HEK293 (cell line): ENCODE results near the gene FMN1.

ENCODE experiments used
- CTCF ChIA-PET: fragments of 350-600 bp; formaldehyde crosslinking; extraction: SDS; loops from one replicate; lab custom pipeline; 2021; ENCODE audit warnings: antibody characterized with exemption; lab: Yijun Ruan, JAX
- POLR2A ChIA-PET: fragments of 300-600 bp; formaldehyde crosslinking; extraction: SDS; loops from one replicate; lab custom pipeline; 2020; ENCODE audit warnings: antibody characterized with exemption, inconsistent platforms; lab: Yijun Ruan, JAX
- H3K27ac ChIP-seq: fragments of 200-500 bp; sonication (Bioruptor generic); 2 replicates; pipeline ENCODE4 v1.5.1; 2014; ENCODE audit warnings: low read depth, low read length, control low read depth, inconsistent platforms; ENCODE audit errors: extremely low read depth
- H3K36me3 ChIP-seq, 2 experiments: fragments of 200-500 bp in 1 of 2; sonication (Bioruptor generic) in 1 of 2; 1 replicate in 1 of 2; 2 replicates in 1 of 2; pipeline ENCODE4 v1.5.1; 2014 to 2017; ENCODE audit warnings: inconsistent platforms in 2 of 2, low read length in 2 of 2; ENCODE audit not compliant: control insufficient read depth in 2 of 2, insufficient read depth in 1 of 2
- H3K4me1 ChIP-seq: fragments of 200-500 bp; sonication (Bioruptor generic); 2 replicates; pipeline ENCODE4 v1.5.1; 2014; ENCODE audit warnings: mild to moderate bottlenecking, low read length, inconsistent platforms; ENCODE audit not compliant: control insufficient read depth, insufficient read depth
- H3K4me3 ChIP-seq: 2 replicates; pipeline ENCODE4 v1.5.1; 2011; ENCODE audit warnings: low read depth, mild to moderate bottlenecking, control low read depth, low read length, moderate library complexity
- H3K9me3 ChIP-seq: fragments of 200-500 bp; sonication (Bioruptor generic); 2 replicates; pipeline ENCODE4 v1.5.1; 2014; ENCODE audit warnings: low read depth, low read length, inconsistent platforms; ENCODE audit not compliant: control insufficient read depth, insufficient read depth
- BCL11B ChIP-seq: fragments of 450-650 bp; formaldehyde crosslinking; IDR thresholded peaks from 2 replicates; pipeline ENCODE4 v1.5.1; 2016; ENCODE audit warnings: low read depth, missing biosample characterization, missing genetic modification characterization
- FEZF1 ChIP-seq: fragments of 450-650 bp; formaldehyde crosslinking; IDR thresholded peaks from 2 replicates; pipeline ENCODE4 v1.5.1; 2016; ENCODE audit warnings: missing biosample characterization, missing genetic modification characterization
- GLIS1 ChIP-seq: fragments of 450-650 bp; formaldehyde crosslinking; IDR thresholded peaks from 2 replicates; pipeline ENCODE4 v1.5.1; 2016; ENCODE audit warnings: missing biosample characterization, missing genetic modification characterization
- MZF1 ChIP-seq: fragments of 450-650 bp; formaldehyde crosslinking; IDR thresholded peaks from 2 replicates; pipeline ENCODE4 v1.5.1; 2017; ENCODE audit warnings: missing biosample characterization, missing genetic modification characterization, borderline replicate concordance
- OSR2 ChIP-seq: fragments of 450-650 bp; formaldehyde crosslinking; IDR thresholded peaks from 2 replicates; pipeline ENCODE4 v1.5.1; 2016; ENCODE audit warnings: missing biosample characterization, missing genetic modification characterization
- PRDM1 ChIP-seq: fragments of 450-650 bp; formaldehyde crosslinking; IDR thresholded peaks from 2 replicates; pipeline ENCODE4; 2016; ENCODE audit warnings: missing biosample characterization, missing genetic modification characterization
- PRDM10 ChIP-seq: fragments of 450-650 bp; formaldehyde crosslinking; IDR thresholded peaks from 2 replicates; pipeline ENCODE4 v1.5.1; 2016; ENCODE audit warnings: missing biosample characterization, missing genetic modification characterization
- ZBTB20 ChIP-seq: fragments of 450-650 bp; formaldehyde crosslinking; IDR thresholded peaks from 2 replicates; pipeline ENCODE4 v1.5.1; 2016; ENCODE audit warnings: missing biosample characterization, missing genetic modification characterization
- ZEB2 ChIP-seq: fragments of 450-650 bp; formaldehyde crosslinking; IDR thresholded peaks from 2 replicates; pipeline ENCODE4 v1.5.1; 2016; ENCODE audit warnings: missing biosample characterization, missing genetic modification characterization
- ZNF112 ChIP-seq: fragments of 450-650 bp; formaldehyde crosslinking; IDR thresholded peaks from 2 replicates; pipeline ENCODE4 v1.5.0; 2017; ENCODE audit warnings: missing biosample characterization, missing genetic modification characterization
- ZNF16 ChIP-seq: fragments of 450-650 bp; formaldehyde crosslinking; IDR thresholded peaks from 2 replicates; pipeline ENCODE4 v1.5.1; 2016; ENCODE audit warnings: low read depth, missing biosample characterization, missing genetic modification characterization
- ZNF169 ChIP-seq: fragments of 450-650 bp; formaldehyde crosslinking; IDR thresholded peaks from 2 replicates; pipeline ENCODE4 v1.5.1; 2016; ENCODE audit warnings: missing biosample characterization, missing genetic modification characterization
- ZNF19 ChIP-seq: fragments of 450-650 bp; formaldehyde crosslinking; IDR thresholded peaks from 2 replicates; pipeline ENCODE4; 2016; ENCODE audit warnings: missing biosample characterization, missing genetic modification characterization, low read depth
- ZNF239 ChIP-seq: fragments of 450-650 bp; formaldehyde crosslinking; IDR thresholded peaks from 2 replicates; pipeline ENCODE4 v1.5.1; 2016; ENCODE audit warnings: missing biosample characterization, missing genetic modification characterization
- ZNF311 ChIP-seq: fragments of 450-650 bp; formaldehyde crosslinking; IDR thresholded peaks from 2 replicates; pipeline ENCODE4 v1.5.1; 2017; ENCODE audit warnings: missing biosample characterization, missing genetic modification characterization, borderline replicate concordance
- ZNF510 ChIP-seq: fragments of 450-650 bp; formaldehyde crosslinking; IDR thresholded peaks from 2 replicates; pipeline ENCODE4 v1.5.1; 2018; ENCODE audit warnings: mild to moderate bottlenecking, missing genetic modification characterization, missing biosample characterization; ENCODE audit not compliant: insufficient replicate concordance
- ZNF624 ChIP-seq: fragments of 450-650 bp; formaldehyde crosslinking; IDR thresholded peaks from 2 replicates; pipeline ENCODE4 v1.5.1; 2017; ENCODE audit warnings: missing biosample characterization, missing genetic modification characterization
- ZNF670 ChIP-seq: fragments of 450-650 bp; formaldehyde crosslinking; IDR thresholded peaks from 2 replicates; pipeline ENCODE4 v1.5.1; 2016; ENCODE audit warnings: missing biosample characterization, missing genetic modification characterization, low read depth
- ZNF677 ChIP-seq: fragments of 450-650 bp; IDR thresholded peaks from 2 replicates; pipeline ENCODE4 v1.5.0; 2018; ENCODE audit warnings: missing biosample characterization, mild to moderate bottlenecking, missing genetic modification characterization, moderate library complexity
- ZNF791 ChIP-seq: fragments of 450-650 bp; formaldehyde crosslinking; IDR thresholded peaks from 2 replicates; pipeline ENCODE4 v1.5.1; 2016; ENCODE audit warnings: missing biosample characterization, missing genetic modification characterization
- TF ChIP-seq, protein P1 (sequence below): fragments of 450-650 bp; formaldehyde crosslinking; IDR thresholded peaks from 2 replicates; pipeline ENCODE4 v1.5.1; 2016; ENCODE audit warnings: missing biosample characterization, missing genetic modification characterization

FMN1 gene

GRCh38 chr15:32852017-32852416 lies 342.5 kb downstream of the FMN1 start:
- Histone ChIP-seq H3K36me3 (no peaks in the 10 kb centered on the region), H3K4me1 (no peaks in the 10 kb centered on the region), H3K9me3 (no peaks in the 10 kb centered on the region), H3K4me3 (no peak overlapping the region), H3K27ac (no peak overlapping the region)
- POLR2A ChIA-PET, result no interaction called here
- TF ChIP-seq ZEB2 (tag by site-specific recombination), result no peak
- TF ChIP-seq ZNF677 (tag by site-specific recombination), result peak; percentile 99
- CTCF ChIA-PET, result interaction anchor here (0.6 kb wide), 1 partner anchor 991 kb away, joined by 3 read pairs; no protein-coding TSS in a partner anchor

GRCh38 chr15:32851572-32851971 lies 342.9 kb downstream of the FMN1 start:
- POLR2A ChIA-PET, result no interaction called here
- Histone ChIP-seq H3K4me1 (no peaks in the 10 kb centered on the region), H3K4me3 (no peak overlapping the region), H3K9me3 (no peaks in the 10 kb centered on the region), H3K36me3 (no peaks in the 10 kb centered on the region), H3K27ac (no peak overlapping the region)
- TF ChIP-seq FEZF1, result no peak
- TF ChIP-seq, protein P1, sequence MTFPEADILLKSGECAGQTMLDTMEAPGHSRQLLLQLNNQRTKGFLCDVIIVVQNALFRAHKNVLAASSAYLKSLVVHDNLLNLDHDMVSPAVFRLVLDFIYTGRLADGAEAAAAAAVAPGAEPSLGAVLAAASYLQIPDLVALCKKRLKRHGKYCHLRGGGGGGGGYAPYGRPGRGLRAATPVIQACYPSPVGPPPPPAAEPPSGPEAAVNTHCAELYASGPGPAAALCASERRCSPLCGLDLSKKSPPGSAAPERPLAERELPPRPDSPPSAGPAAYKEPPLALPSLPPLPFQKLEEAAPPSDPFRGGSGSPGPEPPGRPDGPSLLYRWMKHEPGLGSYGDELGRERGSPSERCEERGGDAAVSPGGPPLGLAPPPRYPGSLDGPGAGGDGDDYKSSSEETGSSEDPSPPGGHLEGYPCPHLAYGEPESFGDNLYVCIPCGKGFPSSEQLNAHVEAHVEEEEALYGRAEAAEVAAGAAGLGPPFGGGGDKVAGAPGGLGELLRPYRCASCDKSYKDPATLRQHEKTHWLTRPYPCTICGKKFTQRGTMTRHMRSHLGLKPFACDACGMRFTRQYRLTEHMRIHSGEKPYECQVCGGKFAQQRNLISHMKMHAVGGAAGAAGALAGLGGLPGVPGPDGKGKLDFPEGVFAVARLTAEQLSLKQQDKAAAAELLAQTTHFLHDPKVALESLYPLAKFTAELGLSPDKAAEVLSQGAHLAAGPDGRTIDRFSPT (tag by site-specific recombination), result no peak
- no peak for TF ChIP-seq ZNF239 (tag by site-specific recombination)
- no peak for TF ChIP-seq ZNF16
- TF ChIP-seq ZNF169 (tag by site-specific recombination), result no peak
- no peak for TF ChIP-seq PRDM1 (tag by site-specific recombination)
- TF ChIP-seq ZNF791, result no peak
- no peak for TF ChIP-seq ZNF112 (tag by site-specific recombination)
- no peak for TF ChIP-seq ZNF311 (tag by site-specific recombination)
- no peak for TF ChIP-seq BCL11B
- no peak for TF ChIP-seq ZNF510 (tag by site-specific recombination)
- no peak for TF ChIP-seq ZNF624 (tag by site-specific recombination)
- no peak for TF ChIP-seq MZF1 (tag by site-specific recombination)
- no peak for TF ChIP-seq ZBTB20 (tag by site-specific recombination)
- TF ChIP-seq ZNF670 (tag by site-specific recombination), result no peak
- no peak for TF ChIP-seq OSR2 (tag by site-specific recombination)
- TF ChIP-seq ZNF19 (tag by site-specific recombination), result no peak
- TF ChIP-seq PRDM10 (tag by site-specific recombination), result no peak
- TF ChIP-seq GLIS1, result no peak
- CTCF ChIA-PET, result interaction anchor here (0.6 to 0.7 kb wide), 3 partner anchors 120 to 992 kb away, joined by 3 read pairs; no protein-coding TSS in a partner anchor
